Measurements from ENCODE around the gene C10orf71. TPM values are rescaled to one million over a fixed set of nuclear protein-coding genes. Genes with fewer than 3 reads are reported as not detected.

Gene C10orf71
- total and polyA plus RNA-seq, 2 donors (not counting 1 experiment from before 2014, with no cell fraction given): not detected

DNA sequence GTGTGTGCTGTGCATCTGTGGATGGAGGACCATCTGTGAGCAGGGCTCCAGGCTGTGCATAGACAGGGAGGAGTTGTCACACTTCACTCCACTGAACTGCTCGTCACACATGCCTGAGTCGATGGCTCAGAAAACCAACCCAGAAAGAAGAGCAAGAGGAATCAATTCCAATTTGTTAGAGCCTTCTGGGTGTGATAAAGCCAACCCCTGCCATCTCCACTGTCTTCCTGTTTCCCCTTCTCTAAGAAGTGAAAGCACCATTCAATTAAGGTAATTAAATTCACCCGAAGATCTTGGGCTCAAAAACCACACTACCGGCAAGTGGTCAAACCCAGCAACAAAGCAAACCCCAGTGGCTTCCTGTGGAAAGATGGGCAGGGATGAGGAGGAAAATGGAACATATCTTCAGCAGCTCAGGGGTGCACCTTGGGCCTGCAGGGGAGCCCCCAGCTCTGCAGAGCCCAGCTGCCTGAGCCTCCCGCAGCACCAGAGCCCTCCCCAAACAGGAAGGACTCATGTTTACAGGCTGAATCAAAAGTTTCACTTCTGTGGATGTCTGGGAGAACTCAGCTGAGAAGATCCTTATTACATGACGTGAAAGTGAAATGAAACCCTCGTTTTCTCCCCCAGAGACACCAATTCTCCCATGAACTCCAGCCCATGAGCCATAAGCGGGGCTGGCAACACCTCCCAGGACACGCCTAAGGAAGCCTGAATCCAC, 10.9 kb downstream of the C10orf71 start:
- TF ChIP-seq EZH2 (IDR thresholded peaks at IDR 0.05; ENCODE audit: borderline replicate concordance, insufficient read depth, low read depth, low read length, poor library complexity, severe bottlenecking): no peak
- no peak for TF ChIP-seq CTCF (IDR thresholded peaks at IDR 0.05)
- DNase-seq (peak; percentile 64), ATAC-seq (ENCODE audit: low read depth) (peak; percentile 79)
- H3K4me3 Mint-ChIP-seq: peak overlapping the region; percentile 72
- POLR2A ChIA-PET: no interaction called here
- 10% methylated on average over 3 of the region's 9 CpGs for WGBS (ENCODE audit: insufficient coverage)
- peak overlapping the region; percentile 81 for H3K27ac Mint-ChIP-seq
- H3K27me3 ChIP-seq (replicated peaks in 1 of 4; ENCODE audit: control extremely low read depth in 1 of 4, control insufficient read depth in 3 of 4, insufficient read depth in 4 of 4, low read length in 3 of 4): no peaks in the 10 kb centered on the region
- no peaks in the 10 kb centered on the region for H3K9me3 Mint-ChIP-seq (ENCODE audit: insufficient read depth)
- H3K36me3 ChIP-seq (replicated peaks in 1 of 2; ENCODE audit: control extremely low read depth in 1 of 2, control insufficient read depth in 1 of 2, extremely low read depth in 1 of 2, insufficient read depth in 2 of 2, low read length in 1 of 2): no peaks in the 10 kb centered on the region
- CTCF ChIA-PET: no interaction called here
- H3K79me2 ChIP-seq (ENCODE audit: control insufficient read depth, insufficient read depth, low read length): no peaks in the 10 kb centered on the region
- peaks cover 0 to 5% (median 3%) of the 10 kb centered on the region in 3 donors for H3K9me3 ChIP-seq (ENCODE audit: control extremely low read depth in 1 of 3, control insufficient read depth in 2 of 3, insufficient read depth in 1 of 3, low read length in 2 of 3)
- no peaks in the 10 kb centered on the region for H4K20me1 ChIP-seq (ENCODE audit: control insufficient read depth, insufficient read depth, low read length, poor library complexity, severe bottlenecking)
- H2AFZ ChIP-seq (ENCODE audit: insufficient read depth, low read depth, low read length, poor library complexity, severe bottlenecking): peak overlapping the region; percentile 53
- intact Hi-C loops (cut with micrococcal nuclease): loop anchor here (5.0 kb wide), 1 partner anchor 118 kb away; no protein-coding TSS in a partner anchor
- H3K4me1 Mint-ChIP-seq: peaks cover 28% of the 10 kb centered on the region
- H3K27me3 Mint-ChIP-seq: no peaks in the 10 kb centered on the region
- peak overlapping the region; percentile 61 for H3K4me2 ChIP-seq (replicated peaks; ENCODE audit: low read depth, low read length, poor library complexity, severe bottlenecking)
- H3K4me3 ChIP-seq (ENCODE audit: control extremely low read depth in 1 of 5, extremely low read depth in 1 of 5, insufficient read depth in 1 of 5, low read depth in 2 of 5, low read length in 4 of 5): peak overlapping the region in 4 of 5 experiments; percentile 11 to 44 (median 26)
- H3K9ac ChIP-seq (ENCODE audit: low read length): peak overlapping the region; percentile 19
- peaks cover 18 to 25% of the 10 kb centered on the region in 2 donors for H3K4me1 ChIP-seq (ENCODE audit: control insufficient read depth in 2 of 2, insufficient read depth in 2 of 2, low read length in 2 of 2)
- peak overlapping the region; percentile 42 to 70 for H3K27ac ChIP-seq (ENCODE audit: low read length in 2 of 2)

- H4K20me1 ChIP-seq (ENCODE audit: control insufficient read depth, insufficient read depth, low read length, poor library complexity, severe bottlenecking): no peaks in the 10 kb centered on the region
- H3K9me3 ChIP-seq (ENCODE audit: control extremely low read depth in 1 of 3, control insufficient read depth in 2 of 3, insufficient read depth in 1 of 3, low read length in 2 of 3): peaks cover 0 to 5% (median 3%) of the 10 kb centered on the region in 3 donors
- H2AFZ ChIP-seq (ENCODE audit: insufficient read depth, low read depth, low read length, poor library complexity, severe bottlenecking): peak overlapping the region; percentile 53
- H3K27ac Mint-ChIP-seq: peak overlapping the region; percentile 81
- H3K79me2 ChIP-seq (ENCODE audit: control insufficient read depth, insufficient read depth, low read length): no peaks in the 10 kb centered on the region
- ATAC-seq (ENCODE audit: low read depth): peak; percentile 22
- H3K9ac ChIP-seq (ENCODE audit: low read length): peak overlapping the region; percentile 19
- TF ChIP-seq EZH2 (IDR thresholded peaks at IDR 0.05; ENCODE audit: borderline replicate concordance, insufficient read depth, low read depth, low read length, poor library complexity, severe bottlenecking) (no peak), CTCF (IDR thresholded peaks at IDR 0.05) (no peak)
- H3K36me3 ChIP-seq (replicated peaks in 1 of 2; ENCODE audit: control extremely low read depth in 1 of 2, control insufficient read depth in 1 of 2, extremely low read depth in 1 of 2, insufficient read depth in 2 of 2, low read length in 1 of 2): no peaks in the 10 kb centered on the region
- no peaks in the 10 kb centered on the region for H3K27me3 ChIP-seq (replicated peaks in 1 of 4; ENCODE audit: control extremely low read depth in 1 of 4, control insufficient read depth in 3 of 4, insufficient read depth in 4 of 4, low read length in 3 of 4)
- H3K27me3 Mint-ChIP-seq: no peaks in the 10 kb centered on the region
- H3K9me3 Mint-ChIP-seq (ENCODE audit: insufficient read depth): no peaks in the 10 kb centered on the region
- CTCF ChIA-PET: no interaction called here
- intact Hi-C loops (cut with micrococcal nuclease): loop anchor here (5.0 kb wide), 1 partner anchor 118 kb away; no protein-coding TSS in a partner anchor
- H3K4me1 Mint-ChIP-seq: peaks cover 28% of the 10 kb centered on the region
- peak overlapping the region; percentile 72 for H3K4me3 Mint-ChIP-seq
- no peak for DNase-seq
- 48% methylated on average over 3 of the region's 5 CpGs for WGBS (ENCODE audit: insufficient coverage)
- H3K4me3 ChIP-seq (ENCODE audit: control extremely low read depth in 1 of 5, extremely low read depth in 1 of 5, insufficient read depth in 1 of 5, low read depth in 2 of 5, low read length in 4 of 5): peak overlapping the region in 3 of 5 experiments; percentile 11 to 44 (median 39)
- H3K4me2 ChIP-seq (replicated peaks; ENCODE audit: low read depth, low read length, poor library complexity, severe bottlenecking): peak overlapping the region; percentile 61
- POLR2A ChIA-PET: no interaction called here
- H3K4me1 ChIP-seq (ENCODE audit: control insufficient read depth in 2 of 2, insufficient read depth in 2 of 2, low read length in 2 of 2): peaks cover 18 to 25% of the 10 kb centered on the region in 2 donors
- peak overlapping the region; percentile 42 to 70 for H3K27ac ChIP-seq (ENCODE audit: low read length in 2 of 2)
Observed at GRCh38 chr10:49310460-49310859, 11.5 kb downstream of the C10orf71 start.
